ENCODE results near the gene MYO5B.

DNA sequence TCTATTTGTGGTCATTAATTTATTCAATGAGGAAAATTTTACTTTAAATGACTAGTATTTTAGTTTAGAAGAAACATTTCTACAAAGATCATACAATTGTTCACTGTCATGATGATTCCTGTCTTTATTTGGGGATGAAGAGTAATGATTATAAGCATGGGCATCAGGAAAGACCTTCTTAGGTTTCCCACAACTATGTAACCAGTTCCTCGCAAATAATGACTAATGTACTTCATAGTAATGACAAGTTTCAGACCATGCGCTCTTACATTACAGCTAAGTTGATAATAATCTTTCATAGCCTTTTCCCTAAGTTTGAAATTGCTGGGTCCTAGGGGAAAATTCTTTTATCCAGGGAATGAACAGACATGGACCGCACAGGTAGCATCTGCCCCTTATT is 90.5 kb downstream of the MYO5B start:
- no peak for TF ChIP-seq PHF21A (IDR thresholded peaks at IDR 0.05; ENCODE audit: borderline replicate concordance, low read depth)
- TF ChIP-seq ARNT (IDR thresholded peaks at IDR 0.05), result no peak
- TF ChIP-seq TRIM28 (IDR thresholded peaks at IDR 0.05), result no peak
- TF ChIP-seq SMARCE1 (IDR thresholded peaks at IDR 0.05), result no peak
- TF ChIP-seq SIN3A (IDR thresholded peaks at IDR 0.05; ENCODE audit: borderline replicate concordance in 2 of 2, control insufficient read depth in 1 of 2, low read depth in 2 of 2, low read length in 2 of 2), result no peak
- no peak for TF ChIP-seq SIX5 (IDR thresholded peaks at IDR 0.05; ENCODE audit: borderline replicate concordance in 1 of 2, insufficient read depth in 1 of 2, low read depth in 1 of 2, low read length in 2 of 2)
- TF ChIP-seq, protein P1, sequence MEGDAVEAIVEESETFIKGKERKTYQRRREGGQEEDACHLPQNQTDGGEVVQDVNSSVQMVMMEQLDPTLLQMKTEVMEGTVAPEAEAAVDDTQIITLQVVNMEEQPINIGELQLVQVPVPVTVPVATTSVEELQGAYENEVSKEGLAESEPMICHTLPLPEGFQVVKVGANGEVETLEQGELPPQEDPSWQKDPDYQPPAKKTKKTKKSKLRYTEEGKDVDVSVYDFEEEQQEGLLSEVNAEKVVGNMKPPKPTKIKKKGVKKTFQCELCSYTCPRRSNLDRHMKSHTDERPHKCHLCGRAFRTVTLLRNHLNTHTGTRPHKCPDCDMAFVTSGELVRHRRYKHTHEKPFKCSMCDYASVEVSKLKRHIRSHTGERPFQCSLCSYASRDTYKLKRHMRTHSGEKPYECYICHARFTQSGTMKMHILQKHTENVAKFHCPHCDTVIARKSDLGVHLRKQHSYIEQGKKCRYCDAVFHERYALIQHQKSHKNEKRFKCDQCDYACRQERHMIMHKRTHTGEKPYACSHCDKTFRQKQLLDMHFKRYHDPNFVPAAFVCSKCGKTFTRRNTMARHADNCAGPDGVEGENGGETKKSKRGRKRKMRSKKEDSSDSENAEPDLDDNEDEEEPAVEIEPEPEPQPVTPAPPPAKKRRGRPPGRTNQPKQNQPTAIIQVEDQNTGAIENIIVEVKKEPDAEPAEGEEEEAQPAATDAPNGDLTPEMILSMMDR (IDR thresholded peaks at IDR 0.05 in 2 of 3, conservative IDR thresholded peaks at IDR 0.05 in 1 of 3; ENCODE audit: insufficient read depth in 2 of 3, low read depth in 1 of 3, low read length in 3 of 3), result no peak
